ENCODE data around the gene PGM2. TPM values are rescaled to one million over a fixed set of nuclear protein-coding genes. Genes with fewer than 3 reads are reported as not detected.
"Not testable (repeated sequence)": the region's sequence is repeated elsewhere in the genome, so short reads cannot be mapped to it uniquely, and the experiment has no call there.

The PGM2 gene
- 10 to 100 TPM; 10.7 to 40.1 (median 12.9) TPM for total RNA-seq

DNA sequence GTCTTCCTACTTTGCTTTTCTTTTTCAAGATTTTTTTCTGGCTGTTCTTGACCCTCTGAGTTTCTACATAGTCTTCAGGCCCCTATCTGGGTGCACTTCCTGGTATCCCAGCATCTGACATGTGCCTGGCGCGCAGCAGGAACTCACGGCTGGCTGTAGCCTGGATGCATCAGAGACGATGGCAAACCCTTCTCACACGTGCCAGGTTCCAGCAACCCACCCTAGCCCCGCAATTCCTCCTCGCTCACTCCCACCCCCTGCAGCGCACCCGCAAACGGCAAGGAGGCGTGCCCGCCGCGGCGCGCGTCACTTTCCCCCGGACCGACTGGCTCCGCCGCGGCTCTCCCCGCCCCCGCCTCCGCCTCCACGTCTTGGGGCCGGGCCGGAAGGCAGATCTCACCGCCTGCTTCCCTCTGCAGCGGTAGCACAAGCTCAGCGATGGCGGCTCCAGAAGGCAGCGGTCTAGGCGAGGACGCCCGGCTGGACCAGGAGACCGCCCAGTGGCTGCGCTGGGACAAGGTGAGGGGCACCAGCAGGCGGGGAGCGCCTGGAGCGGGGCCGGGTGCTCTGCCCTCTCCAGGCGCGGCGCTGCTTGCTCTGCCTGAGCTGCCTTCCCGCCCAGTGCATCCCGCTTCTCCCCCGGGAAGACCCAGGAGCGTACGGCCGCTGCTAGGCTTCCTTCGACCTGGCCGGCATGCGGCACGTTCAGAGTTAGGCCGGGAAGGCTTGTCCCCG is at the start of gene PGM2:
Gene PGM2, plus strand, starts transcription at position 392 of the 735 bp plus-strand sequence. Its CDS starts 47 bp downstream, at position 439.
- H3K4me1 ChIP-seq (replicated peaks in 1 of 2): peaks cover 8 to 9% of the 10 kb centered on the region in 2 donors
- peak within 1 kb of the TSS; percentile 63 to 84 for H3K27ac ChIP-seq
- in situ Hi-C loops (cut with MboI; ENCODE audit: low pct_unique_long_range_greater_than_20kb in 2 of 9, low sequenced_read_pairs in 9 of 9, unreplicated experiment in 9 of 9): no loop called here
- peak within 1 kb of the TSS; percentile 68 to 91 (median 74) for H3K4me3 ChIP-seq
- ATAC-seq (replicated peaks in 6 of 8): peak; percentile 91 to 95 (median 94)
- WGBS, 10 experiments: 0 to 1% (median 0%) methylated on average over 1 to 15 of the region's 57 CpGs; no CpG with 5 or more reads in 3 of the 10 experiments

GRCh38 chr4:37779896-37780295 is 46.6 kb upstream of the PGM2 start:
- in situ Hi-C loops (cut with MboI; ENCODE audit: low pct_unique_long_range_greater_than_20kb in 2 of 9, low sequenced_read_pairs in 9 of 9, unreplicated experiment in 9 of 9): loop anchor here in 3 of 9 experiments (10.0 to 25.0 kb wide), 2 partner anchors 168 to 175 kb away; no protein-coding TSS in a partner anchor
- H3K27ac ChIP-seq: no peak overlapping the region
- no peak overlapping the region for H3K4me3 ChIP-seq
- no peaks in the 10 kb centered on the region for H3K4me1 ChIP-seq (replicated peaks in 1 of 2)
- no peak for ATAC-seq (replicated peaks in 6 of 8)

DNA sequence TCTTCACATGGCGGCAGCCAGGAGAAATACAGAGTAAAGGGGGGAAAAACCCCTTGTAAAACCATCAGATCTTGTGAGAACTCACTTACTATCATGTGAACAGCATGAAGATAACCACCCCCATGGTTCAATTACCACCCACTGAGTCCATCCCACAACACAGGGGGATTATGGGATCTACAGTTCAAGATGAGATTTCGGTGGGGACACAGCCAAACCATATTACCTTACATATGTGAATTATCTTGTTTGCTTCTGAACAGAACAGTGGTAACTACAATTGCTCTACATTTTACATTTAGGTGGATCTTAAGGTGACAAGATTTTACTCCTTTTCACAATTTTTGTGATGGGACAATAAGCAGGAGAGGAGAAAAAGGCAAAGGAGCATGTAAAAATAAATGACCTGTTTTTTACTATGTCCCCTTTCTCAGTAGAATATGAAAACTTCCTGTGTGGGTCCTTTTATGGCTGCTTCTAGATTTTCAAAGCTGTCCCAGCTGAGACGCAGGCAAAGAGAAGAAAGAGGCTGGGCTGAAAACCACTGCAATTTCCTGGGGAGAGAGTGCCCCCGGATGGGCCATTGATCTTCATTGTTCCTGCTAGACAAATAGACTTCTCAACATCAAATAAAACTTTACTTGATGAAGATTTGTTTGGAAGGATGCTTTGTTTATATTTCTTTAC is 45.9 kb upstream of the PGM2 start:
- WGBS, 10 experiments: 0 to 100% (median 42%) methylated on average over 1 to 4 of the region's 4 CpGs
- no peak for ATAC-seq (replicated peaks in 6 of 8)
- no peak overlapping the region for H3K4me3 ChIP-seq
- no peak overlapping the region for H3K27ac ChIP-seq
- H3K4me1 ChIP-seq (replicated peaks in 1 of 2): no peaks in the 10 kb centered on the region
- in situ Hi-C loops (cut with MboI; ENCODE audit: low pct_unique_long_range_greater_than_20kb in 2 of 9, low sequenced_read_pairs in 9 of 9, unreplicated experiment in 9 of 9): loop anchor here in 3 of 9 experiments (10.0 to 25.0 kb wide), 2 partner anchors 168 to 176 kb away; no protein-coding TSS in a partner anchor

DNA sequence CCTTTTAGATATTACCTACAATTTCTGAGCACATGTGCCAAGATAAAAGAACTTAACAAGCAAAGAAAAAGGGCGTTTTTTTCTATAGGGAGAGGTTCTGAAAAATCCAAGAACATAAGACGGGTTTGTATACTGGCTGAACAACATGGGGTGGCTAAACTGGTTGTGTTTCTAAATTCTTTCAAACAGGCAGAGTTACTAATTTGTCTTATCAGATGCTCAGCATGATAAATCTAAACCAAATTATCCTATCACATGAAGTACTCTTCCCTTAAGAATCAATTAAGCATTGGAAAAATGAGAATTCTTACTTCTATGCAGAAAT is 45.4 kb upstream of the PGM2 start:
- 13 to 93% (median 44%) methylated on average over 1 to 2 of the region's 2 CpGs; no CpG with 5 or more reads in 1 of the 10 experiments for WGBS, 10 experiments
- Histone ChIP-seq H3K27ac (no peak overlapping the region), H3K4me1 (replicated peaks in 1 of 2) (no peaks in the 10 kb centered on the region), H3K4me3 (no peak overlapping the region)
- ATAC-seq (replicated peaks in 6 of 8): no peak
- in situ Hi-C loops (cut with MboI; ENCODE audit: low pct_unique_long_range_greater_than_20kb in 2 of 9, low sequenced_read_pairs in 9 of 9, unreplicated experiment in 9 of 9): loop anchor here in 3 of 9 experiments (10.0 to 25.0 kb wide), 2 partner anchors 169 to 176 kb away; no protein-coding TSS in a partner anchor

GRCh38 chr4:37786267-37786666 is 40.2 kb upstream of the PGM2 start:
- WGBS, 10 experiments: 20 to 100% (median 69%) methylated on average over 1 to 2 of the region's 2 CpGs; no CpG with 5 or more reads in 4 of the 10 experiments
- in situ Hi-C loops (cut with MboI; ENCODE audit: low pct_unique_long_range_greater_than_20kb in 2 of 9, low sequenced_read_pairs in 9 of 9, unreplicated experiment in 9 of 9): loop anchor here in 3 of 9 experiments (10.0 to 25.0 kb wide), 2 partner anchors 174 to 181 kb away; no protein-coding TSS in a partner anchor
- not testable (repeated sequence) for ATAC-seq (replicated peaks in 6 of 8); H3K27ac ChIP-seq; H3K4me1 ChIP-seq (replicated peaks in 1 of 2); H3K4me3 ChIP-seq

DNA sequence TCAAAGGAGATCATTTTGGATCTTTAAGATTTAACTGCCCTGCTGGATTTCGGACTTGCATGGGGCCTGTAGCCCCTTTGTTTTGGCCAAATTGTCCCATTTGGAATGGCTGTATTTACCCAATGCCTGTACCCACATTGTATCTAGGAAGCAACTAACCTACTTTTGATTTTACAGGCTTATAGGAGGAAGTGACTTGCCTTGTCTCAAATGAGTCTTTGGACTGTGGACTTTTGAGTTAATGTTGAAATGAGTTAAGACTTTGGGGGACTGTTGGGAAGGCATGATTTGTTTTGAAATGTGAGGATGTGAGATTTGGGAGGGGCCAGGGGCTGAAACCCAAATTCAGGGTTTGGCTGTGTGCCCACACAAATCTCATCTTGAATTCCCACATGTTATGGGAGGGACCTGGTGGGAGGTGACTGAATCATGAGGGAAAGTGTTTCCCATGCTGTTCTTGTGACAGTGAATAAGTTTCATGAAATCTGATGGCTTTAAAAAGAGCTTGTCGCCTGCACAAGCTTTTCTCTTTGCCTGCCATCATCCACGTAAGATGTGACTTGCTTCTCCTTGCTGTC is 38.5 kb upstream of the PGM2 start:
- in situ Hi-C loops (cut with MboI; ENCODE audit: low pct_unique_long_range_greater_than_20kb in 2 of 9, low sequenced_read_pairs in 9 of 9, unreplicated experiment in 9 of 9): loop anchor here in 3 of 9 experiments (10.0 to 25.0 kb wide), 2 partner anchors 176 to 183 kb away; no protein-coding TSS in a partner anchor
- H3K27ac ChIP-seq; H3K4me1 ChIP-seq (replicated peaks in 1 of 2); ATAC-seq (replicated peaks in 6 of 8); H3K4me3 ChIP-seq: not testable (repeated sequence)
- whole genome bisulfite sequencing, 10 experiments: 40 to 100% (median 90%) methylated on average over 1 to 3 of the region's 3 CpGs; no CpG with 5 or more reads in 1 of the 10 experiments

DNA sequence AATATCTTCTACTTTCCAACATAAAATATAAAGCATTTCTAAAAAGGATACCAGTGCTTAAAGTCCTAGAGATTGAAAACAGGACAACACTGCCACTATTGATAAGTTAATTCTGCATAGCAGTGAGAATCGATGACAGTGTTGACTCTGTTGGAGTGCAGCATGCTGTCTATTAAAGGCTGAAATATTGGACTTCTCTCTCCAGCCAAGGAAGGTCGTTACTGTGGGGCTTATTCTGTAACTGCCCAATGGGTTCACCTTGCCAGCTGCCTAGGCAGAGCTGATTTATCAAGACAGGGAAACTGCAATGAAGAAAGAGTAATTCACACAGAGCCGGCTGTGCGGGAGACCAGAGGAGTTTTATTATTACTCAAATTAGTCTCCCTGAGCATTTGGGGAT is 37.7 kb upstream of the PGM2 start:
- in situ Hi-C loops (cut with MboI; ENCODE audit: low pct_unique_long_range_greater_than_20kb in 2 of 9, low sequenced_read_pairs in 9 of 9, unreplicated experiment in 9 of 9): loop anchor here in 3 of 9 experiments (10.0 to 25.0 kb wide), 2 partner anchors 177 to 184 kb away; no protein-coding TSS in a partner anchor
- no peak overlapping the region for H3K4me3 ChIP-seq
- no peak overlapping the region for H3K27ac ChIP-seq
- ATAC-seq (replicated peaks in 6 of 8): peak in 1 of 8 experiments; percentile 42
- H3K4me1 ChIP-seq (replicated peaks in 1 of 2): peaks cover 0 to 9% of the 10 kb centered on the region in 2 donors
- WGBS, 10 experiments: 10 to 100% (median 65%) methylated on average over 1 to 4 of the region's 4 CpGs; no CpG with 5 or more reads in 1 of the 10 experiments

DNA sequence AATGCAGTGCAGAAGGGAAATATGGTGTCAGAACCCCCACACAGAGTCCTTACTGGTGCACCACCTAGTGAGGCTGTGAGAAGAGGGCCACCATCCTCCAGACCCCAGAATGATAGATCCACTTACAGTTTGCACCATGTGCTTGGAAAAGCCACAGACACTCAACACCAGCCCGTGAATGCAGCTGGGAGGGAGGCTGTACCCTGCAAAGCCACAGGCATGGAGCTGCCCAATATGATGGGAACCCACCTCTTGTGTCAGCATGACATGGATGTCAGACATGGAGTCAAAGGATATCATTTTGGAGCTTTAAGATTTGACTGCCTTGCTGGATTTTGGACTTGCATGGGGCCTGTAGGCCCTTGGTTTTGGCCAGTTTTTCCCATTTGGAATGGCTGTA is 34.2 kb upstream of the PGM2 start:
- ATAC-seq (replicated peaks in 6 of 8): no peak
- in situ Hi-C loops (cut with MboI; ENCODE audit: low pct_unique_long_range_greater_than_20kb in 2 of 9, low sequenced_read_pairs in 9 of 9, unreplicated experiment in 9 of 9): loop anchor here in 2 of 9 experiments (25.0 kb wide), 1 partner anchor 180 kb away; no protein-coding TSS in a partner anchor
- WGBS, 10 experiments: 40 to 50% methylated on average over 1 of the region's 1 CpG; no CpG with 5 or more reads in 8 of the 10 experiments
- Histone ChIP-seq H3K4me1 (replicated peaks in 1 of 2) (peaks cover under 1 to 9% of the 10 kb centered on the region in 2 donors), H3K4me3 (no peak overlapping the region), H3K27ac (no peak overlapping the region)

GRCh38 chr4:37793562-37793961 is 32.9 kb upstream of the PGM2 start:
- ATAC-seq (replicated peaks in 6 of 8): peak in 3 of 8 experiments; percentile 30 to 71 (median 61)
- Histone ChIP-seq H3K27ac (no peak overlapping the region), H3K4me3 (no peak overlapping the region), H3K4me1 (replicated peaks in 1 of 2) (peaks cover 3 to 8% of the 10 kb centered on the region in 2 donors)
- in situ Hi-C loops (cut with MboI; ENCODE audit: low pct_unique_long_range_greater_than_20kb in 2 of 9, low sequenced_read_pairs in 9 of 9, unreplicated experiment in 9 of 9): loop anchor here in 2 of 9 experiments (25.0 kb wide), 1 partner anchor 181 kb away; no protein-coding TSS in a partner anchor

DNA sequence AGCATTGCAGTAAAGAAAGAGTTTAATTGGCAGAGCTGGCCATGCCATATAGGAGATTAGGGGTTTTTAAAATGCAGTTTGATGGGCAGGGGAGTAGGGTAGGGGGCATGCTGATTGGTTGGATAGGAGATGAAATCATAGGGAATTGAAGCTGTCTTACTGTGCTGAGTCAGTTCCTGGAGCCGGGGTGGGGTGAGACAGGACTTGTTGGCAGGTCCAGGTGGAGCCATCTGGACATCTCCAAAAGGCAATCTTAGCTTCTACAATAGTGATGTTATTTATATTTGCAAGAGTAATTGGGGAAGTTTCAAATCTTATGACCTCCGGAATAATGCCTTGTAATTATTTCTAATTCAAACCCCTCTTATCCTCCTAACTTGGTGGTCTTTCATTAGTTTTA is 32.4 kb upstream of the PGM2 start:
- ATAC-seq (replicated peaks in 6 of 8): peak in 1 of 8 experiments; percentile 25
- Histone ChIP-seq H3K4me1 (replicated peaks in 1 of 2) (peaks cover 3 to 5% of the 10 kb centered on the region in 2 donors), H3K4me3 (no peak overlapping the region), H3K27ac (no peak overlapping the region)
- in situ Hi-C loops (cut with MboI; ENCODE audit: low pct_unique_long_range_greater_than_20kb in 2 of 9, low sequenced_read_pairs in 9 of 9, unreplicated experiment in 9 of 9): loop anchor here in 2 of 9 experiments (25.0 kb wide), 1 partner anchor 182 kb away; no protein-coding TSS in a partner anchor
- WGBS, 10 experiments: 33 to 100% (median 50%) methylated on average over 1 to 2 of the region's 2 CpGs; no CpG with 5 or more reads in 1 of the 10 experiments

DNA sequence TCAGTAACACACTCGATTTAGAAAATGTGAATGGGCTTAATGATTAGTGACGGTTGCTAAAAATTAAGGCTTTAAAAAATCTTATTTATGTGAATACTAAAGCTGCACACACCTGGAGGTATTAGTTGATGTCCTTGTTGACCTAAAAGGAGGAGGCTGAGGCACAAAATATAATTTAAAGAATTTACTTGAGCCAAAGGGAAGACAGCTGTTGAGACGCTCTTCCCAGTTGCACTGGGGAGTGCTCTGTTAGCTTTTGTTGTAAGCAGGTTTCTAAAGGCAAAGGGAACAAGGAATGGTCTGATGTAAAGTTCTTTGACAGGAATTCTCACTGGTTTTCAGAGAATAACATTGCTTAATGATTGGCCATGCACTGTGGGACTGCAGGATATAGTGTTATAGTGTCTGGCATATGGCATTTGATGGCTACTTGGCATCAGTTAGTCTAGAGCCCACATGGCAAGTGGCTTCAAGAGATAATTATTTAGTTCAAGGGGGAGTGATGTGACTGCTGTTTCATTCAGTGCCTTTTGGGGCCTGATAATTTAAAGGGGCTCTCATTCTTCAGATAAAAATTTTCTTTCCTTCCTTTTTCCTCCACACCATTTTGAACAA is 30.8 kb upstream of the PGM2 start:
- WGBS, 10 experiments: 41 to 87% (median 78%) methylated on average over 1 to 3 of the region's 3 CpGs; no CpG with 5 or more reads in 2 of the 10 experiments
- Histone ChIP-seq H3K27ac (no peak overlapping the region), H3K4me3 (no peak overlapping the region), H3K4me1 (replicated peaks in 1 of 2) (peaks cover 0 to 3% of the 10 kb centered on the region in 2 donors)
- in situ Hi-C loops (cut with MboI; ENCODE audit: low pct_unique_long_range_greater_than_20kb in 2 of 9, low sequenced_read_pairs in 9 of 9, unreplicated experiment in 9 of 9): loop anchor here in 2 of 9 experiments (25.0 kb wide), 1 partner anchor 183 kb away; no protein-coding TSS in a partner anchor
- no peak for ATAC-seq (replicated peaks in 6 of 8)

GRCh38 chr4:37797374-37797773 is 29.1 kb upstream of the PGM2 start:
- H3K27ac ChIP-seq: no peak overlapping the region
- ATAC-seq (replicated peaks in 6 of 8): no peak
- in situ Hi-C loops (cut with MboI; ENCODE audit: low pct_unique_long_range_greater_than_20kb in 2 of 9, low sequenced_read_pairs in 9 of 9, unreplicated experiment in 9 of 9): loop anchor here in 2 of 9 experiments (25.0 kb wide), 1 partner anchor 185 kb away; no protein-coding TSS in a partner anchor
- peaks cover 0 to 3% of the 10 kb centered on the region in 2 donors for H3K4me1 ChIP-seq (replicated peaks in 1 of 2)
- no peak overlapping the region for H3K4me3 ChIP-seq
- 40 to 100% (median 91%) methylated on average over 1 to 2 of the region's 2 CpGs; no CpG with 5 or more reads in 2 of the 10 experiments for WGBS, 10 experiments

All from motor neuron (in vitro differentiated cells).